HG02610 (cell line): Measurements from ENCODE around the gene RC3H1.
A peak's percentile ranks its signal among the peaks of the same experiment; 100 is the strongest.
"Not testable (repeated sequence)": the region's sequence is repeated elsewhere in the genome, so short reads cannot be mapped to it uniquely, and the experiment has no call there.

ENCODE experiments used
- ATAC-seq: cut with Tn5 transposase; IDR thresholded peaks from one replicate; pipeline ENCODE4 v1.9.1; 2021; ENCODE audit warnings: mild to moderate bottlenecking, moderate library complexity; ENCODE audit not compliant: unreplicated experiment

The RC3H1 gene

DNA sequence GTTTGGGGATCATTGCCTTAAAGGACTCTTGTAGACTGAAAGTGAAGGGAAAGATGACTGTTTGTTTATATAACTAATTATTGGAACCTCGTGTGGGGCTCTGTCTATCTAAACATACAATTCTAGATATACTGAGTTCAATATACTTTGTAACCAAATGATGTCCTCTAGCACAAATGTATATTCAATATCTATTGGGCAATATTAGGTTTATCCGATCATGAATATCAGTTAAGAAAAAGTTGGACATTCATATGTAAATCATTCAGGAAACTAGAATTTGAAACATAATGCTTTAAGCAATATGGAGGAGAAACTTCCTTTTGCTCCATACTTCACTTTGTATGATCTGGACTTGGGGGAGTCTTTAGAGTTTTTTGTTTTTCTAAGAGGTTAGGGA is 8.9 kb upstream of the RC3H1 start:
- no peak for ATAC-seq

DNA sequence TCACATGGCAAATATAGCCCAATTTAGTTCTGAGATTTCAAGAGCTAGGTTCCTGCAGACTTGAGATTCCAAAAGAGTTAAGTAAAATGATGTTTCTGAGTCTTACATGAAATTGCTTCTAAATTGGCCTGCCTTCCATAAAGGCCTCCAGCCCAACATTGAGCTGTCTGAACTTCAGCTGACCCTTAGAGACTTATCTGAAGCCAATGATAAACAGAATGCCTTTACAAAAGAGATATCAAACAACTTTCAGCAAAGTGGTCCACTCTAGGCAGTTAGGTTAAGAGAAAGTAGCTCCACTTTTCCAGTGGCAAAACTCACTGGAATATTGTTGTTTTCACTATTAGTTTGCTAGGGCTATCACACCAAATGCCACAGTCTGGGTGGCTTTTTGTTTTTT is 6.3 kb upstream of the RC3H1 start:
- no peak for ATAC-seq

DNA sequence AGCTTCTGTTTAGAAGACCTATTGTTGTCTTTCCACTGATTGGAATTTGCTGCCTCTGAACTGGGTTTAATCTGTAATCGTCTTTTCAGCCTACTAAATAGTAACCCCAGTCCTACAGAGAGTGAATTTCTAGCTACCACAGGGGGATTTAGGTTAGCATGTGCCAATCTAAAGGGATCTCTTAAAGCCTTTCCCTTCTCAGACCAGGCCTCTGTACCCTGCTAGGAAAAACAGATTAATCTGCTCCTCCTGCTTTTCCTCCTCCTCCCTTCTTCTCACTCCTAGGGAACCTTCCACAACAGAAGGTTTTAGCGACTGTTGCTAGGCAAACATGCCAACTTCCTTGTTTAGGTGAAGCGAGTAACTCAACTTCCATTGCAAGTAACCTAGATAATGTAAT is 1.3 kb upstream of the RC3H1 start:
- ATAC-seq = no peak

DNA sequence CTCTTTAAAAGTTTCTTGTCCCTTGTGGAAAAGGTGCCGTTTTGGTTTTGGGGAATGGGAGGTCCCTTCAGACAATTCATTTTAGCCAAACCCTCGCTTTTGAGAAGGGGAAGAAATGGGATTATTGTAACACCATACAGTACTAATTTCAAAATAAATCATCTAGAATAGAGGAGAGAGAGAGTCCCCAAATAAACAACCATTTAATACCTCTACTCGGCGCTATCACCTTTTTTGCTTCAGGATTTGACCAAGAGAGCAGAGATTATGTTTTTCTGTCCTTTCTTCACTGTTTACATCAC is 770 bp upstream of the RC3H1 start:
- no peak for ATAC-seq

DNA sequence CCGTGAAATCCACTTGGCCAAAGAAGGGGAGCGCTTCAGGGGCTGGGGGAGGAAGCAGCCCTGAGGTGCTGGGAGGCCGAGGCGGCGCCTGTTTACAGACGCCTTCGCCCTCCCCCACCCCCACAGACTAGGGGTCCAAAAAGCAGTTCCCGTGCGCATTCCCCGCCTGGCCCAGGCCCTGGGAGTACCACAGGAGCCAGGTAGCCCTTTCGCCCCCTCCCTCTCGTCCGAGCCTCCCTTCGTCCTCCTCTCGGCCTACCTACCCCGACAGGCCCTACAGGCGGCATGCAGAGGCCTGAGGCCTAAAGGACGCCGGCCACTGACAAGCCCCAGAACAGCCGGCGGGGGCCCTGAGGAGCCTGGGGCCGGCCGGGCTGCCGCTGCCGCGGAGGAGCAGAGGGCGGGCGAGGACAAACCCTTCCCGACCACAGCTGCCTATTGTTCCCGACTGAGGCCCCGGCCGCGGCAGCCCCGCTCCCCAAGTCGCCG is 522 bp downstream of the RC3H1 start:
- peak; percentile 31 for ATAC-seq

DNA sequence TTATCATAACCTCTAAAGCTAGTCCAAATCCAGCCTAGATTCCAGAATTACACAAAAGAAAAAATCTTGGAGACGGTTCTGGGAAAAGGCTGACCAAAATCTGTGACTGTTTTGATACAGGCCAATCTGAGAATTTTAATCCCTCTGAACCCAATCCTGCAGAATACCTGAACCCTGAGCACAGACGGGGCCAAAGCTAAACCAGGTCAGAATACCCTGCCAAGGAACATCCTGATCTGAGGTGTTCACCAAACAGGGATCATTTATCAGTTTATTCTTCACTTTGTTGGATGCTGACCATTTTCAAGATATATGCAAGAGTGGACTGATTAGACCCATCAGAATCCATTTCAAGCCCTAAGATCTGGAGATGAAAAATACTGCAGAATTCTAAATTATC is 3.6 kb downstream of the RC3H1 start:
- no peak for ATAC-seq

DNA sequence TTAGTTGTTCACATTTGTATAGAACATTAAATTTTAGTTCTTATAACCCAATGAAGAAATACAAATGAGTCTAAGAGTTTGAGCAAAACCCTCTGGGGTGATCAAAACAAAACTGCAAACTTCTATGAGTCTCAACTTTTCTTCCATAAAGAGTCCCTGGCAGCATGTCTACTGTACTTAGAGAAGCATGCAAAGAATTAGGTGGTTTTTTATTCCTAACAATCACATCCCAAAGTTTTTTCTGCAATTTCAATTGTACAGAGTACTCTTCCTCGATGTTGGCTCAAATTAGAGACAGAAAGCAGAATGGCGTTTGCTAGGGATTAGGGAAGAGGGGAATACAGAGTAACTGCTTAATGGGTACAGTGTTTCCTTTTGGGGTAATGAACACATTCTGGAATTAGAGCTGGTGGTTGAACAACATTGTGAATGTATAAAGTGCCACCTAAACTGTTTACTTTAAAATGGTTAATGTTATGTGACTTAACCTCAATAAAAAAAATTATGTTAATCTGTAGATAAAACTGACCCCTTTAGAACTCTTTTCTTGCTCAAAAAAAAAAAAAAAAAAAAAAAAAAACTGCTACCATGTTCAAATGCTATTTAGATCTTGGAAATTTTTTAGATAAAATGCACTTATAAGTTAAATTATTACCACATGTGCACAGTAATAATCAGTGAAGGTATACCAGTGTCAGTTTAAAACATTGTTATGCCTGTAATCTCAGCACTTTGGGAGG is 4.8 kb downstream of the RC3H1 start:
- no peak for ATAC-seq

DNA sequence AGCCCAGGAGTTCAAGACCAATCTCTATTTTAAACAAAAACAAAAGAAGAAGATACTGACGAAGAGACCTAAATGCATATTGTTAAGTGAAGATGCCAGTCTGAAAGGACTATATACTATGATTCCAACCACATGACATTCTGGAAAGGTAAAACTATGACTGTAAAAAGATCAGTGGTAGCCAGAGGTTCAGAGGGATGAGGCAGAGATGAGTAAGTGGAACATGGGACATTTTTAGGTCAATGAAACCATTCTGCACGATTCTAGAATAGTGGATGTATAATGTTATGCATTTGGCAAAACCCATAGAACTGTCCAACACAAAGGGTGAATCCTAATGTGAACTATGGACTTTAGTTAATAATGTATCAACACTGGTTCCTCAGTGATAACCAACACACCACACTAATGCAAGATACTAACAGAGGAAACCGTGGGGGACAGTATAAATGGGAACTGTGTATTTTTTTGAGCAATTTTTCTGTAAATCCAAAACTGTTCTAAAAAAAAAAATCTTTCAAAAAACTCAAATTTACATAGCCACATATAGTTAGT is 8.2 kb downstream of the RC3H1 start:
- no peak for ATAC-seq

DNA sequence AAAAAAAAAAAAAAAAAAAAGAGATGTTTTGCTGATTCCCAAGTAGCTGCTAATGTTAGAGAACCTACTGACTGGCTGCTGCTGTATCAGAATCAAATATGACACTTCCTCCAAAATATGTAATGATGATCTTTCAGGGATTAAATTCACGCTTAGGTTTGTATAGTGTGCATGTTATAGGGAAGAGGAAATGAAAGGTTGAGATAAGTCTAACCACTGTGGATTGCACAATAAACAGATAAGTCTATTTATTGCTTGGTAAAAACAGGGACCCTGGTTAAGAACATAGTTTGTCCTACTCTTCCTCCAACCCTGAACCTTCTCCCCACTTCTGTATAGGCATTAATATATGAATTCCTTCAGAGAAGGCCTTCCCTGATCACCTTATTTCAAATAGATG is 13.2 kb downstream of the RC3H1 start:
- no peak for ATAC-seq

DNA sequence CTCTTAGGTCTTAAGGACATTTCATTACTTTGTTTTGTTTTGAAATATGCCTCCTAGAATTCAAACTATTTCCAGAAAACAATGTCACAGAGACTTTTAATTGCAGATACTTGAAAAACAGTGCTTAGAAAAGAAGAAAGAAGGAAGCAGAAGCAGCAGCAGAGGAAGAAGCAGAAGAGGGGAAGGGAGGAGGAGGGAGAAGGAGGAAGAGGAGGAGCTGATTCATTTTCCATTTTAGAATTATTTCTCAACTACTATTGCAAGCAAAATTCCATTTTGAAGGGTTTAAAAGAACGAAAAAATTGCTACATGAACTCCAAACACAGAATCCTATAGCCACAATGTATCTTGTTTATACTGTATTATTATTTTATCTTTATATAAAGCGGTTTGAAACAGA is 13.9 kb downstream of the RC3H1 start:
- ATAC-seq = no peak

DNA sequence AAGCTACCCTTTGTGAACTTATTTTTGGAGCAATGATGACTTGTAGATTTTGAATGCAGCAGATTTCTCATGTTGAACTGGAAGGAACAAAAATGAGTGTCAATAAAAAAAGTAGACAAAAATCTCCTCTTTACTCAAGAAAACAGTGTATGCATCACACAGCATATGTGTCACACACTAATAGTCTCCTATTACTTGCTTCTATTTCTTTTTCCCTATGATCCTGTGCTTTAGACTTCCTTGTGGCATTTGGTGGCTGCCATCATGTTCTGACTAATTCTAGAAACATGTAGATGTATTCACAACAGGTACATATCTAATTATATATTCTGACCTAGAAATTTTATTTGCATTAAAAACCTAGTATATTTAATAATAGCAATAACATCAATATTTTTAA is 14.3 kb downstream of the RC3H1 start:
- no peak for ATAC-seq

DNA sequence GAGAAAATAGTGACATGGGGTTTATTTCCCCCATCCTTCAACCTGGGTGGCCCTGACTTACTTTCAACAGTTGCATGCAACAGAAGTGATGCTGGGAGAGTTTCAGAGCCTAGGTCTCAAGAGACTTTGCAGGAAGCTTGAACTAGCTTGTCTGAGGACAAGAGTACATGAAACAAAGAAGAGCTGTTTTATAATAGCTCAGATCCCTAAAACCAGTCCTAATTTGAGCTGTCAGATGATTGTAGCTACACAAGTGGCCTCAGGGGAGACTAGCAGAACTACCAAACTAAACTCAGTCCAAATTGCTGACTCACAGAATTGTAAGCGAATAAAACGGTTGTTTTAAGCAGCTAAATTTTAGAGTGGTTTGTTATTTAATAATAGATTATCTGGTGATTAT is 17.1 kb downstream of the RC3H1 start:
- peak; percentile 96 for ATAC-seq

DNA sequence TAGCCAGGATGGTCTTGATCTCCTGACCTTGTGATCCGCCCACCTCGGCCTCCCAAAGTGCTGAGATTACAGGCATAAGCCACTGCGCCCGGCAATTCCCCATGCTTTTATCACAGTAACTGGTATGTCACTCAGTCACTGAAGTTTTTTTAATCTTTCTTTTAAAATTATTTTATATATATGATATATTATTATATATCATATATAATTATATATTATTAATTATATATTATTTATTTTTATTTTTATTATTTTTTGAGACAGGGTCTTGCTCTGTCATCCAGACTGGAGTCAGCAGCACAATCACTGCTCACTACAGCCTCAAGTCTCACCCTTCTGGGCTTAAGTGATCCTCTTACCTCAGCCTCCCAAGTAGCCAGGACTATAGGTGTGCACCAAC is 18.3 kb downstream of the RC3H1 start:
- ATAC-seq = no peak

DNA sequence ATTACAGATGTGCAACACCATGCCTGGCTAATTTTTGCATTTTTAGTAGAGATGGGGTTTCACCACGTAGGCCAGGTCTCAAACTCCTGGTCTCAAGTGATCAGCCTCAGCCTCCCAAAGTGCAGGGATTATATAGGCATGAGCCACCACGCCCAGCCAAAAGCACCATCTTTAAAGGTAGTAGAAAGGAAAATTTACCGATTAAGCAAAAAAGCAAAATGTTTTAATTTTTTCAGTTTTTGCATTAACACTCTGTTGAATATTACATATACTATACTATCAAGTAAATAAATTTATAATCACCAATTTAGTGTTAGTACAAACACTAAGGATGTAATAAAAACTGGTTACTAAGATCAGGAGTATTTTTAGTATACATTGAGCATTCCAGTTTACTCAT is 20.6 kb downstream of the RC3H1 start:
- no peak for ATAC-seq

DNA sequence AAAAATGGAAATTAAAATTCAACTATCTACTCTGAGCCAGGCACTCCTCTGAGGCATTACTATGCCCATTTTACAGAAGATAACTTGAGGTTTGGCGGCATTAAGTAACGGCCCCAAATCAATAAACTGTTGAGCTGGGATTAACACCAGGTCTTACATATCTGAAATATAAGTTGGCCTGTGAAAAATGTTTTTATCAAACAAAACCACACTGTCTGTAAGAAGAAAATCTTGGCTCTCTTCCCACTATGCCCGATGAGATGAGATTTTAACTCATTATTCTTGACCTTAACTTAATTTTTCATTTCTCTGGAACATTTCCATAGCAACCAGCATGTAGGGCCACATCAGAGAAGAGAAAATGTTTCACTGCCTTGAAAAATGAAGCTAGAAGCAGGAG is 21.8 kb downstream of the RC3H1 start:
- ATAC-seq = no peak

DNA sequence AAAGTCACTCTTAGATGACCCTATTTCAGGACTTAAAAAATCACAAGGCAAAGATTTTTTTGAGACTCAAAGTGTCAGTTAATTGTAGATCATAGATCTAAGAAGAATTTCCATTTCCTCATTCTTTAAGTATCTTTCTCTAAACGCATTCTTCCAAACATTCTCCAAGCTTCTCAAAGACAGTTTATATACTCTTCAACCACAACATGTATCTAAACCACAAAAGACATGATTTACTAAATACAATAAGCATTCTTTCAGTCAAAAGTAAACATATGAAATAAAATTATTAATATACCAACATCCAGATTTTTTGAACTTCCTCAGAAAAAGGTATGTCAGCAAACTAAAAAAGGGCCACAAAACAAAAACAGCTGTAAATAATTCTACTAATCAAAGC is 24.4 kb downstream of the RC3H1 start:
- ATAC-seq = no peak

DNA sequence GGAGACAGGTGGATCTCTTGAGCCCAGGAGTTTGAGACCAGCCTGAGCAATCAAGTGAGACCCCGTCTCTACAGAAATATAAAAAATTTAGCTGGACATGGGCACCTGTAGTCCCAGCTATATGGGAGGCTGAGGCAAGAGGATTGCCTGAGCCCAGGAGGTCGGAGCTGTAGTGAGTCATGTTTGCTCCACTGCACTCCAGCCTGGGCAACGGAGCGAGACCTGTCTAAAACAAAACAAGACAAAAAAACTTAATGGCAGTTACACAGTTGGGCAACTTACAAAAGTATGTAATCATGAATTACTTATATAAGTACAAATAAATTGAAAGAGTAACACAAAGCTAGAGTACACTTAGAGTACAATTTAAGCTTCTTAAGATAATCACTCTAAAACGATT is 25.2 kb downstream of the RC3H1 start:
- no peak for ATAC-seq

DNA sequence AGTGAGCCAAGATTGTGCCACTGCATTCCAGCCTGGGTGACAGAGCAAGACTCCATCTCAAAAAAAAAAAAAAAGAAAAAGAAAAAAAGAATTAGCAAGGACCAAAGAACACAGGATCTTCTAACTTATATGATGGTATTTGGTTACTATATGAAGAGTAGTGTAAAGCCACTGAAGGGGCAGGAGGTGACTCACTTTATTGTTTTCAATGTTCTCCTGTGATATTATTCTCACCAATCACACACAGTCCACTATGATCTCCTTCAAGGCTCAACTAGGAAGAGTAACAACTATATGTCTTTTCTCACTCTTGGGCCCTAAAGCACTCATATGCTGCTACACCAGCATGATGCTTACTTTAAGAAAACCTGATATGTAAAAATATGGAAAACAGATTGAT is 26.7 kb downstream of the RC3H1 start:
- ATAC-seq = no peak

DNA sequence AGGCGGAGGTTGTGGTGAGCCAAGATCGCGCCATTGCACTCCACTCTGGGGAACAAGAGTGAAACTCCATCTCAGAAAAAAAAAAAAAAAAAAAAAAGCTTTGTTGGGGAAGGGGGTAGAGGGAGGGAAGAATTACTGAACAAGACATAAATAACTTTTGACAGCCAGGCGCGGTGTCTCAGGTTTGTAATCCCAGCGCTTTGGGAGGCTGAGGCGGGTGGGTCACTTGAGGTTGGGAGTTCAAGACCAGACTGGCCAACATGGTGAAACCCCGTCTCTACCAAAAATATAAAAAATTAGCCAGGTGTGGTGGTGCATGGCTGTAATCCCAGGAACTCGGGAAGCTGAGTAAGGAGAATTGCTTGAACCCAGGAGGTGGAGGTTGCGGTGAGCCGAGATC is 28.2 kb downstream of the RC3H1 start:
- not testable (repeated sequence) for ATAC-seq

DNA sequence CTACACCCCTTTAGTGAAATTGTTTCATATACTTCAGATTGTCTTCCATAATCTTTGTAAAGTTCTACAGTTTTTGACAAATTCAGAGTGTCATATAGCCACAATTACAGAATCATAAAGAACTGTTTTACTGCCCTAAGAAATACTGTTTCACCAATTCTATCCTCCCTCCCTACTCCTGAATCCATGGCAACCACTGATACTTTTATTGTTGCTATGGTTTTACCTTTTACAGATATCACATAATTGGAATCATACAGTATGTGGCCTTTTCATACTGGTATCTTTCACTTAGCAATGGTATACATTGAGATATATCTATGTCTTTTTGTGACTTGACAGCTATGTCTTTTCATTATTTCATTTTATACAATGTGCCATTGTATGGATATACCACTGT is 34.1 kb downstream of the RC3H1 start:
- ATAC-seq = no peak

DNA sequence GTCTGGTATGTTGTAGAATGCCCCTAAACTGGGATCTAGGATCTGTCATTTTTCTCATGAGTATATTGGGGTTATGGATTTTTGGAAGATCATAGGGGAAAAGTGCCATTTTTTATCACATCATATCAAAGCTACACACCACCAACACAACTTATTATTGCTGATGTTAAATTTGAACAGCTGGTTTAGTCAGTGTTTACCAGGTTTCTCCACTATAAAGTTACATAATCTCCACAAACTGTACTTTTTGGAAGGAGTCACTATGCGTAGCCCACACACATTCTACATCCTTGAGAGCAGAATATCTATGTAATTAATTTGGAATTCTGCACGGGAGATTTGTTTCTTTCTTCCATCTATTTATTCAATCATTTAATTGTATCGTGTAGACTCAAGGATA is 35.2 kb downstream of the RC3H1 start:
- no peak for ATAC-seq

DNA sequence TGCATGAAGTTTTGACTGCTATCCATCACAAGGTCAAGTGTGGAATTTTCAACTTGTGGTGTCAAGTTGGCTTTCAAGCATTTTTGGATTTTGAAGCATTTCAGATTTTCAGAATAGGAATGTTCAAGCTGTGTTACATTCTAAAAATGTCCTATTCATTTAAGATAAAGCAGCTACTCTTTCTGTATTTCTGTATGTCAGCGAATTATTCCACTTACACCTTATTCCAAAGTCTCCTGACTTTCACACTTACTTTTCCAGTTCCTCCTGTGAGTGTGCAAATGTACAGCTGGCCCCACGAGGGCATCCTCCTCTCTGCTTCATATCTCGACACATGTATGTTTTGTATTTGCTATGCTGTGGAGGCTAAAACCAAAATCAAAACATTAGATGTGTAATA is 51.9 kb downstream of the RC3H1 start:
- no peak for ATAC-seq

DNA sequence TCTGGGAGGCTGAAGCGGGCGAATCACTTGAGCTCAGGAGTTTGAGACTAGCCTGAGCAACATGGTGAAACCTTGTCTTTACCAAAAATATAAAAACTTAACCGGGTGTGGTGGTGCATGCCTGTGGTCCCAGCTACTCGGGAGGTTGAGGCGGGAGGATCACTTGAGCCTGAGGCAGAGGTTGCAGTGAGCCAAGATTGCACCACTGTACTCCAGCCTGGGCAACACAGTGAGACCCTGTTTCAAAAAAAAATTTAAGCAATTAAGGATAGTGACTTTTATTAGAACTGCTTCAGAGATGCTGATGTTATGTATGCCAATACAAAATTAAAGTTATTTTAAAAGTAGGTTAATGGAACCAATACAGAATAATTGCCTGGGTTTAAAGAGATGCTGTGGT is 56.3 kb downstream of the RC3H1 start:
- ATAC-seq = not testable (repeated sequence)
